ENCODE measurements around the gene CDH13.

CDH13 gene

DNA sequence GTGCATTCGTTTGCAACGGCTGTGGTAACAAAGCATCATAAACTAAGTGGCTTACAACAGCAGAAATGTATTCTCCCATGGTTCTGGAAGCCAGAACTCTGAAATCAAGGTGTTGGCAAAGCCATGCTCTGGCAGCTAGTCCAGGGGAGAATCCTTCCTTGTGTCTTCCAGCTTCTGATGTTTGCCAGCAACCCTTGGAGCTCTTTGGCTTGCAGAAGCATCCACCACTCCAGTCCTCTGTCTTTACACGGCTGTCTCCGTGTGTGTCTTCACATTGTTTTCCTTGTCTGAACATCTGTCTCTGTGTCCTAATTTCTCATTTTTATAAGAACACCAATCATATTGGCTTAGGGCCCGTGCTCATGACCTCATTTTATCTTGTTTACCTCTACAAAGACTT, 915.7 kb downstream of the CDH13 start:
- FAIRE-seq: no peak

DNA sequence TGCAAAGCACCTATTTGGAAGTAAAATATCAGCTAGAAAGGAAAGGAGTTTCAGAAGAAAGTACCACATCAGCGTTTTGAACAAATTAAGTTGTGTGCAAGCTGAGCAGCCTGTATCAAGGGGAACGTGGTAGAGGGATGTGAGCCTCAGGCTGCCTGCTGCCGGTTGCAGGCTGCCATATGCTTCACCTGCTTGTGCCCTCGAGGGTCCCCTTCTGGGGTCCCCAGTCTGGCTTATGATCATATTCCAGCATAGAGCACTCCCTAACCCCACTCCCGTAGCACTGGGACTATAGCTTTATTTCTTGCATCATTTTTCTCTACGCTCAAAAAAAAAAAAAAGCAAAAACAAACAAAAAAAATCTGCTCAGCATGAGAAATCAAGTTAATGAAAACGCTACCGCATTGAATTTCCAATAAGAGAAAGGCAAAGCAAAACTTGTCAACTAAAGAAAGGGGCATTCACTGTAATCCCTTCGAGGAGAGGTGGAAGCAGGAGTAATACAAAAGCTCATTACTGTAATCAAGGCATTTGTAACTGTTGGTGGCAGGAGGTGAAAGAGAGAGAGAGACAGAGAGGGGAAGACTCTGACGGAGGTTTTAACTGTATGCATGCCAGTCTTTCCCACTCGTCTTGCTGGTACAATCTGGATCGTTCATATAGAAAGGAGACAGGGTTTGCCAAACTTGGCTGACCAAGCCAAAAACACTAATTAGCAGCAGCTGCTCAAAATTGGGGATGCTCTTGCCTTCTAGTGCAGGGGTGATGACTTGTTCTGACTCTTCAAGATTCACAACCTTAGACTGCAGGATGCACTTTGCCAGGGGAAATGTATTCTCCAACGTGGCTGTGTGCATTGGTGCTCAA, 922.8 kb downstream of the CDH13 start:
- FAIRE-seq: no peak

- no peak for FAIRE-seq
These were observed 923.4 kb downstream of the CDH13 start for GRCh38 chr16:83550183-83550569.

- no peak for FAIRE-seq
These were observed 925.5 kb downstream of the CDH13 start for GRCh38 chr16:83552228-83552627.

DNA sequence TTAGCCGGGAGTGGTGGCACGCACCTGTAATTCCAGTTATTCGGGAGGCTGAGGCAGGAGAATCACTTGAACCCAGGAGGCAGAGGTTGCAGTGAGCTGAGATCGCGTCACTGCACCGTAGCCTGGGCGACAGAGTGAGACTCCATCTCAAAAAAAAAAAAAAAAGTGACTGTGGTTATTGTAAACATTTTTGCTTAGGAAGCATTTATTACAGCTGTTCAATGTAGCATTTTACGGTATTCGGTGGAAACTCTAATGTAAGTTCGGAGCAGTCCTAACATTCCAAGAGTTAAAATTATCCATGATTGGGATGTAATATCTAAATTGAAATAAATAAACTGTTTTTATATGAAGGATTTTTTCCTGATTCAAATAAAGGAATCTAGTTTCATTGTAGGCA, 926.2 kb downstream of the CDH13 start:
- no peak for FAIRE-seq

DNA sequence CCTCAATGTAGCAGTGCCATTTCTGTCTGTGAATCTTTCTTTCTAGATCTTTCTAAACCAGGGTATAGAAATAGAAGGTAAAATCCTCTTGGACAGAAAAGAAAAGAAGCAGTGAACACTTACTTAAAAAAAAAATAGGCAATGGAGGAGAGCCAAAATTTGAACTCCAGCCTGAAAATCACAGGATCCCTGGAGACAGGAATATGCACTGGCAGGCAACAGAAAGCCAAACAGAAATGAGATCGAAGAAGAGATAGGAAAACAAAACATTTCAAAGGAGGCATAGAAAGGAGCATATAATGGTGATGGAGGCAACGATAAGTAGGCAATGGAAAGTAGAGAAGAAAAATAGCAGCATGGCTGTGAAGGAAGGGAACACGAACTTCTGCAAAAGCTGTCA, 927.3 kb downstream of the CDH13 start:
- no peak for FAIRE-seq

DNA sequence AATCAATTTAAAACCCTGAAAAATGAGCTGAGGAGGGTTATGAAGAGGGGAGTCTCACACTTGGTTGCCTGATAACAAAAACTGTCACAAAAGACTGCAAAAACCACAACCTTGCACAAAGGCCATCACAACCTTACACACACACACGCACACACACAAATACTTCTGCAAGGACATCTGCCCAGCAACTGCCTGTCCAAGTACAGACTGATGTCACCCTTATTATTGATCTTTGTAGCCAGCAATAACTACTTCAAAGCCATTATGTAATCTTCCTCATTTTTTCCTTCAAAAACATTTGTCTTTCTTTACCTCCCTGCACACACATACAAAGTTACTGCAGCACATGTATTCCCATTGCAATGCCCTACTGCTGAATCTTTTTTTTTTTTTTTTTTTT, 927.8 kb downstream of the CDH13 start:
- FAIRE-seq: no peak

DNA sequence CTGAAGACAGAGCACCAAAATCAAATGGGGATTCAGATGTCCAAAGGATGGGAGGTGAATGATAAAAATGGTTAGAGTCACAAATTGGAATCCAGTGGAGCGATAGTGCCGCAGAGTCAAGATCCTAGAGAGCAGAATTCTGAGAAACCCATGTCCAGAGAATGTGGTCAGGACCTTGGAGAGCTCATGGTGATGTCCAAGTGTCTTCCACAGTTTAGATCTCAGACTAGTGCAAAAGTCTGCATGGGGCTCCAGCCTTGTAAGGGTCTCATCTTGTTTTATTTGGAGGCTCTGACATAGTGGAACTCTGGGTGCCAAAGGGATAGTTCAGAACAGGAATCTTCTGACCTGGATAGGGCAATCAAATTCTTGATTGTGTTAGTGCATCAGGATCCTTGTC, 935.1 kb downstream of the CDH13 start:
- no peak for FAIRE-seq

DNA sequence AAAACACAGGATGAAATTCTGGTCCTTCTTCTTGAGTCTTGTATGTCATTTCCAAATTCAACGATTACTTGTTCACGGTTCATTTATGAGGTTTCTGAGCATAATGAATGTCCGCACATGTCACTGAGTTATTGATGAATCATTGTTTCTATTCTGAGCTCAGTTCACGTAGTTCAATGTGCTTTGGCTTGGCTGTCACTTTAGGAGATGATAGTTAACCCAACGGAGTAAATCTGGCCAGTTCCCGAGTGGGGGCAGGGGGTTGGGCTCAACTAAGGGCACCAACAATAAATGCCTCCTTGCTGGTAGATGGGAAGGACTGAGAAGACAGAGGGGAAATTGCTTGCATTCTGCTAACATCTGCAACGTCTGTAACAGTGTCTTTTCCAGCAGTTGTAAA, 941.6 kb downstream of the CDH13 start:
- FAIRE-seq: no peak

- no peak for FAIRE-seq
These were observed 947.6 kb downstream of the CDH13 start for GRCh38 chr16:83574388-83574787.

DNA sequence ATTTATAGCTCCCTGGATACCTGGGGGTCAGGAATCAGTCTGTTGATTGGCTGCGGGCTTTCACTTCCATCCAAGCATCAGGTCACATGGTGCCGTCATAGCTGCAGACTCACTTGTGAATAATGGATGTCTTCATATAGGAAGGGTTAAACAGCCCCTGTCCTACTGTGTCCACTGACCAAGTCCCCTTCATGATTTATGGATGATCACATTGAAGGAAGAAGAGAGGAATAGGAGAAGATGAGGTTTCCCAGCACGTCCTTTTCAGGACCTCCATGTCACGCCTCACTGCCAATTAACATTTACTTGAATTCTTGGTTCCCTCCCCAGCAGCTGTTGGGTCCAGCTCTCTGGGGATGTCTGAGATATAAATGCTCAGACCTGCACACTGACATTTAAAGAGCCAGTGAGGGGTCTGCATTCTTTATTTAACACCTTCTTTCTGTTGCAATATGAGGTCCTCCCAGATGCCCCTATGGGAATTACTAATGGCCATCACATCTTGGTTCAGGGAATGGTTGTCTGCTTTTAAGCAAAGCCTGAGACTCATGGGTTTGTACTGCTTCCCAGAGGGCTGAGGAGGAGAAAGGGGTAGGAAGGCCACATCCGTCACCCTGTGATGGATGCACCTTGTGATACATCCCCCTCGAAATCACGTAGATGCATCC, 950.4 kb downstream of the CDH13 start:
- FAIRE-seq: no peak

DNA sequence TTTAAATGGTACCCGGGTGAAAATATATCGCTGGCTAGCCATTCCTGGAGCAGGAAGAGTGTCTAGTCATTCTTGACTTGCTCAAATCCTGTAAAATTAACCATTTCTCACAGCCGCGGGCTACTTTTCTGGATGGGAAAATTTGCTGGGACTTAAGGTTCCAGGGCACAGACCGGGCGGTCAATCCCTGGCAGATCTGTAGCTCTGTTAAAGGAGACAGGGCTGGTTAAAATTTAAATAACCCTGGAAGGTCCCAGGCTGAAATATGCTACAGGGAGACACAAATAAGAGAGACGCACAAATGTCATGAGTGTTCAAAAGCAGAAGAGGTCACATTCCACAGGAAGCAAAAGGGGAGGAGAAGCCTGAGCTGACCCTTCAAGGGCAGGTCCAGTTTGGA, 951.4 kb downstream of the CDH13 start:
- no peak for FAIRE-seq

DNA sequence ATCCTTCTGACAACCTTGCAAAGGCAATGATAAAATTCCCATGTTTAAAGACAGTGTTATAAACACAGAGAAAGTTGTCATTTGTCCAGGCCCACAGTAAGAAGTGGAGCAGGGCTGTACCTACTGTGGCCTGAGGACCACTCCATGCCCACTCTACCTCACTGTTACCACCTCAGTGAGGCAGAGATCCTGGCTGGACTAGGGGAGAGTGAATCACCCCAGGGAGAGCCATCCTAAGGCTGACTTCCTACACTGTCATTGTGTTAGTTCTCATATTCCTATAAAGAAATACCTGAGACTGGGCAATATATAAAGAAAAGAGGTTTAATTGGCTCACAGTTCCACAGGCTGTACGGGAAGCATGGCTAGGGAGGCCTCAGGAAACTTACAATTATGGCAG, 952.3 kb downstream of the CDH13 start:
- no peak for FAIRE-seq

DNA sequence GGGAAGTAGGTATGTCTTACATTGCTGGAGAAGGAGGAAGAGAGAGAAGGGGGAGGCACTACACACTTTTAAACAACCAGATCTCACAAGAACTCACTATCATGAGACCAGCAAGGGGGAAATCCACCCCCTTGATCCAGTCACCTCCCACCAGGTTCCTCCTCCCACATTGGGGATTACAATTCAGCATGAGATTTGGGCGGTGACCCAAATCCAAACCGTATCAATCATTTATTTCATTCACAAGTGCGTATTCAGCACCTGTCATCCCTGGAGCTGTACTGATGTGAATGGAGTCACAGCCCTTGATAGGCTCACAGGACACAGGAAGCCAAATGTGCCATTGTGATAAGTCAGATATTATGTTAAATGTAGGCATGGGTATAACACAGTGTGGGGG, 952.7 kb downstream of the CDH13 start:
- no peak for FAIRE-seq

DNA sequence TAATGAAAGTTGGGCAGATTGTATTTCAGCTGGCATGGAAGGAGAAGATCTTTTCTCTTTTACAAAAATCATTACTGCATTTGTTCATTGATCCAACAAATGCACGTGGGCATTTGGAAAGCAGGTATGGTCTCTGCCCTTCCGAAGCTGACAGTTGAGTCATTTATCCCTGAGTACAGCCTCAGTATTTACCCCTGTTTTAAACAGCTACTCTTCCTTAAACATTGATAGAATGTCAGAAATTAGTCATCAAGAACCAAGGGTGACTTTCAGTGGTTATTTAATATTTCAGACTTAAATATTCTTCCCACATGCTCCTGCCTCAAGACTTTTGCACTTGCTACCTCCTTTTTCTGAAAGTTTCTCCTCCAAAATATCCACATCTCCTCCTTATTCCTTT, 954.3 kb downstream of the CDH13 start:
- no peak for FAIRE-seq

- FAIRE-seq: no peak
These were observed 955.4 kb downstream of the CDH13 start for GRCh38 chr16:83581994-83582747.

GRCh38 chr16:83586036-83586435, 959.3 kb downstream of the CDH13 start:
- FAIRE-seq: no peak

DNA sequence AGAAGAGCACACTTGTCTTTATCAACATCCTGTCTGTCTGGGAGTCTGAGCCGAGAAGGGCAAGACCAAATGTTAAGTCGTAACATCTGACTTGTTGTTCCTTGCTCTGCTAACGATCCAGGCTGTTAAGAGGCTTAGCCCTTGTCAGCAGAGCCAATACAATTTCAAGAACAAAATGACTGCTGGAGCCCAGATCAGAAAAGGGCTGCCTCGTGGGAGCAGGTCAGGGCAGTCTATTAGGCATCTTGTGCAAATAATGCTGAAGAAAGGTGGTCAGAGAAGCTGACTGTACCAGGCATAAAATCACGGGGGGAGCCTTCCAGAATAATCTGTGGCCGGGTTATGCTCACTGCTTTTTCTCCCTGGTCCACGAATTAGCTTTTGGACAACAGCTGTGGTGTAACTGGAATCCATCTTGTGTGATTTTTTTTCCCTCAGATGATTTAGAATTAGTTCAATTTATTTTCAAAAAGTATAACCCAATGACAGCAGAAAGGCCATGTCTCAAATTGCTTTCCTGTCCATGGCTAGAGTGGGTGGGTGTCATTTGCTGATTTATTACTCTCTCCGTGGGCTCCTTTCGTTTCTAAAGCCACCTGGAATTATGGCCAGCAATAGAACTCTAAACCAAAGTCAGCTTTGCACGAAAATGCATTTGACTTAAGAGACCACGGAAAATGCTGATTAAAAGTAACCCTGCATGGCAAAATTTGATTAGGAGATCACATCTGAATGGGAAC, 959.9 kb downstream of the CDH13 start:
- FAIRE-seq: no peak

GRCh38 chr16:83587201-83587600, 960.4 kb downstream of the CDH13 start:
- FAIRE-seq: no peak

- no peak for FAIRE-seq
These were observed 961.3 kb downstream of the CDH13 start for GRCh38 chr16:83588070-83588469.

DNA sequence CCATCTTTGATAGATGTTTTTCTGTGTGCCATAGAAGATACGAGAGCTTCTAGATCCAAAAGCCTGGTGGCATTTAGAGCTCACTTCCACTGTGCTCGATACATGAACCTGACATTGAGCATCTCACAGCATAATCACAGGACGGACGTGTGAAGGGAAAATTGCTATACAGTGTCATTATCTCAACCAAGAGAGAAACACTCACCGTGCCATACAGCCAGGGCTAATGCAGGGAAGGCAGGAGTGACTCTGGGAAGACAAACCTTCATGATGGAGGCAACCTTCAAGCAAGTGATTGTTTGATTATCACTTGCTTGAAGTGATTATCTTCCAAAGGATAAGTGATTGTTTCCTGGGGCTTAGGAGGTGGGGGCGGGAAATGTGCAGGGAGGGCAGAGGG, 962.8 kb downstream of the CDH13 start:
- FAIRE-seq: no peak

- no peak for FAIRE-seq
These were observed 966.0 kb downstream of the CDH13 start for GRCh38 chr16:83592778-83593177.

DNA sequence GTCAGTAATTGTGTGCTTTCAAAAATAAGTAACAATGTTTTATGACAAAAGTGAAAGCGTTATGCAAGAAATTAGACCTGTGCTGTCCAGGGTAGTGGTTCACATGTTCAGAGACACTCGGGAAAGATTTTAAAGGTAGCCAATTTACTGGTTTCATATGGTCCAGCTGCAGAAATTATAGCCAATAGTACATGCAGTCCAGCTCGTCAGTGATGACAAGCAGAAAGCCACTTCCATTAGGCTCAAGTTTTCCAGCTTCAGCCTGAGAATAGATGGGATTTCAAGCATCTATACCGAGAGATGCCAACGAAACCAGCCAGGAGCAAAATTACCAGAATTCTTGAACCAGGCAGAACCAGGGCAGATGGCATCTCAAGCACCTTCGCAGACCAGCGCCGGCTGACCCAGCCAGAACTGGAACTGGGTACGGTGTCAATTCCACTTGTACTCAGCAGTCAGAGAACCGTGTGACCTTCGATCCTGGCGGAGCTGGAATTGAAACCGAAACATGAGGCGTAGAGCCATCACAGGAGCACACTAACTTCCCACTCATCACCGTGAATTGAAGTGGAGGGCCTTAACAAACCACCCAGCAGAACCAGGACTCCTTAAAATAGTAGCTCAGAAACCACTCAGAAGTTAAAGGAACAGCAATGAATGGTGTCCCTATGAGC, 973.2 kb downstream of the CDH13 start:
- FAIRE-seq: no peak
